Ascending aorta (tissue), 2 donors: ENCODE data around the gene NR1I2. TPM values are rescaled to one million over a fixed set of nuclear protein-coding genes. Genes with fewer than 3 reads are reported as not detected.

Source experiments
- DNase-seq, 2 donors: peaks; one replicate each; pipeline ENCODE4 v3.0.0-alpha.2; 2019; ENCODE audit warnings: low spot score in 2 of 2
- H3K27ac ChIP-seq, 2 donors: fragments of 200-600 bp; sonication (generic); one replicate each; pipeline ENCODE4 v1.5.1; 2016 to 2017; ENCODE audit warnings: mild to moderate bottlenecking in 1 of 2
- H3K27me3 ChIP-seq: fragments of 200-600 bp; sonication (generic); one replicate; pipeline ENCODE4 v1.5.1; 2017
- H3K36me3 ChIP-seq, 2 donors: fragments of 200-600 bp; sonication (generic); one replicate each; pipeline ENCODE4 v1.5.1; 2016
- H3K4me1 ChIP-seq, 2 donors: fragments of 200-600 bp; sonication (generic); one replicate each; pipeline ENCODE4 v1.5.1; 2016 to 2017; ENCODE audit warnings: mild to moderate bottlenecking in 1 of 2
- H3K4me3 ChIP-seq, 2 donors: fragments of 200-600 bp; sonication (generic); one replicate each; pipeline ENCODE4 v1.5.1; 2016 to 2017; ENCODE audit warnings: mild to moderate bottlenecking in 1 of 2
- H3K9me3 ChIP-seq, 2 donors: fragments of 200-600 bp; sonication (generic); one replicate each; pipeline ENCODE4 v1.5.1; 2016
- intact Hi-C: fragments of 100-400 bp; cut with DNase I; formaldehyde crosslinking; loops from one replicate; pipeline ENCODE4 v1.15.1; 2023
- total RNA-seq: library from RNA; depleted of rRNA; stranded (reverse); fragments of >200 nt; gene quantifications from one replicate; pipeline ENCODE4 v1.1.0, GENCODE V29; 2016
- TF ChIP-seq, protein P1 (sequence below), 3 experiments: fragments of 200-600 bp in 2 of 3; fragments of 450-650 bp in 1 of 3; sonication (generic) in 2 of 3; IDR thresholded peaks; one replicate each; pipeline ENCODE4 v1.5.1; 2016 to 2019; ENCODE audit warnings: antibody characterized with exemption in 3 of 3, mild to moderate bottlenecking in 1 of 3, moderate library complexity in 1 of 3

Gene NR1I2
- total RNA-seq, 1 donor from 2014 or later: not detected

DNA sequence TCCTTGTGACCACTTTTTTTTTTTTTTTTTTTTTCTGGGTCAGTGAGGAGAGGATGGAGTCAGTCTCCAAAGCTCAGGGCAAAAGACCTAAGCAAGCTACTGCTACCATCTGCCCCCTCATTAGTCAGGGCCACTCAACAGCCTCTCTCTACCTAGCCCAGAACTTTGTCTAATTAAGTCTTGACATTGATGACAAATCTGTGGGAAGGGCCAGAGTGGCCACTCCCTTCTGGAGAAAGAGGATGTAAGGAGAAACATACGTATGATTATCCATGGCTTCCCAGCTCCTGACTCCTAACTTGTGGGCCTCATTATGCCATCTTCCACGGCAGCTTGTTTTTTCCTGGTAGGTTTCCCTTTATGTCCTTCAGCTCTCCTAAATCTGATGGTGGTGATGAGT lies 37.9 kb downstream of the NR1I2 start:
- no peaks in the 10 kb centered on the region for H3K4me1 ChIP-seq
- H3K27ac ChIP-seq: no peak overlapping the region
- intact Hi-C loops: no loop called here
- DNase-seq: no peak
- H3K4me3 ChIP-seq: no peak overlapping the region
- TF ChIP-seq, protein P1, sequence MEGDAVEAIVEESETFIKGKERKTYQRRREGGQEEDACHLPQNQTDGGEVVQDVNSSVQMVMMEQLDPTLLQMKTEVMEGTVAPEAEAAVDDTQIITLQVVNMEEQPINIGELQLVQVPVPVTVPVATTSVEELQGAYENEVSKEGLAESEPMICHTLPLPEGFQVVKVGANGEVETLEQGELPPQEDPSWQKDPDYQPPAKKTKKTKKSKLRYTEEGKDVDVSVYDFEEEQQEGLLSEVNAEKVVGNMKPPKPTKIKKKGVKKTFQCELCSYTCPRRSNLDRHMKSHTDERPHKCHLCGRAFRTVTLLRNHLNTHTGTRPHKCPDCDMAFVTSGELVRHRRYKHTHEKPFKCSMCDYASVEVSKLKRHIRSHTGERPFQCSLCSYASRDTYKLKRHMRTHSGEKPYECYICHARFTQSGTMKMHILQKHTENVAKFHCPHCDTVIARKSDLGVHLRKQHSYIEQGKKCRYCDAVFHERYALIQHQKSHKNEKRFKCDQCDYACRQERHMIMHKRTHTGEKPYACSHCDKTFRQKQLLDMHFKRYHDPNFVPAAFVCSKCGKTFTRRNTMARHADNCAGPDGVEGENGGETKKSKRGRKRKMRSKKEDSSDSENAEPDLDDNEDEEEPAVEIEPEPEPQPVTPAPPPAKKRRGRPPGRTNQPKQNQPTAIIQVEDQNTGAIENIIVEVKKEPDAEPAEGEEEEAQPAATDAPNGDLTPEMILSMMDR (IDR thresholded peaks at IDR 0.05): no peak
- peaks cover 2 to 3% of the 10 kb centered on the region in 2 donors for H3K36me3 ChIP-seq
- no peaks in the 10 kb centered on the region for H3K9me3 ChIP-seq
- H3K27me3 ChIP-seq: no peaks in the 10 kb centered on the region

DNA sequence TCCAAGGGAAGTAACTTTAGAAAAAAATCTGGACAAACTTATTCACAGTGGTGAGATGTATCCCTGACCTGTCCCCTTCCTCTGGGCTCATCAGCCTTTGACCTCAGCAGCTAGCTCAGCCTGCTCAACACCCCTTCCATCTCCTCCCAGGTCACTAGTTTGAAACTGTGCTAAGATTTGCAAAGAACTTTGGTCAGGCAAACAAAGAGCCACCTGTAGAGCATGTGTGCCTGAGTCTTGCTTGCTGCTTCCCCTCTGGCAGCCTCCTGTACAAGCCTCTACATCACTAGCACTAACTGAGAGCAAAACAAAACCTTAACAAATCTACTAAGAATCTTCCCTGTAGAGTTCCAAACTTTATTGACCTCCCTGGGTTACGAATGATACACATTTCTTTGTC lies 43.9 kb downstream of the NR1I2 start:
- no peaks in the 10 kb centered on the region for H3K27me3 ChIP-seq
- no peak for DNase-seq
- TF ChIP-seq, protein P1 (IDR thresholded peaks at IDR 0.05): no peak
- no peak overlapping the region for H3K4me3 ChIP-seq
- no peaks in the 10 kb centered on the region for H3K9me3 ChIP-seq
- H3K27ac ChIP-seq: no peak overlapping the region
- intact Hi-C loops: no loop called here
- H3K4me1 ChIP-seq: no peaks in the 10 kb centered on the region
- peaks cover 6 to 14% of the 10 kb centered on the region in 2 donors for H3K36me3 ChIP-seq

DNA sequence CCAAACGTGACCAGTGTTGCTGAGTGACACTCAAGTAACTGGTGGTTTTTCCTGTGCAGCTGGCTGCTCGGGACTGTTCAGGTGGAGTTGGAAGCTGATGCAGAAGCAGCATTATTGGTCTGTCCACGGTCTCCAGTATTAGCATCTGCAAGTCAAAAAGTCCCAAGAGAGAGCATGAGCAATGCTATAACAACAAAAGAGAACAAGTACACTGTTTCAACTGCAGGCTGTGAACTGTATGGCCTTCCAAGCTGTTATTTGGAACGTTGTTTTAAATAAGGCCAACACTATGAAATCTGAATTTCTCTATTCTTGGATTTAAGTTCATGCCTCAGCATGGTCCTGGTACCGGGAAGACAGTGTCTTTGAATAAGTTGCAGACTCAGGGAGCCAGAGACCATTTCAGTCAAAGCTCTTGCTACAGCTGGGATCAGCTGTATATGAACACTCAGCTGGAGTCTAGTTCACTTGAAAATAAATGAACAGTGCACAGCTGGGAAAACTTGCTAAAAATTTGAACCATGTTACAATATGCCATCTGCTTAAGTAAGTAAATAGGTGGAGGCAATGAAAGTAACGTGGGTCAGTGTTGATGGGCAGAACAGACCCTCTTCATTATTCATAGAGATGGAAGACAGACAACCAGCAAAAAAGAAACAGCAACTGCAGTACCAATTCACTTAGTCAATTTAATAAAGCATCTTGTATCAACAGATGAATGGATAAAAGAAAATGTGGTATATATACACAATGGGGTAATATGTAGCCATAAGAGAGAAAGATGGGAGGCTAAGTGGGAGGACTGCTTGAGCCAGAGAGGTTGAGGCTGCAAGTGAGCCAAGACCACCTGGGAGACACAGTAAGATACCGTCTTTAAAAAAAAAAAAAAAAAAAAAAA lies 45.1 kb downstream of the NR1I2 start:
- Histone ChIP-seq H3K27me3 (no peaks in the 10 kb centered on the region), H3K4me3 (no peak overlapping the region), H3K27ac (no peak overlapping the region), H3K9me3 (no peaks in the 10 kb centered on the region), H3K4me1 (no peaks in the 10 kb centered on the region), H3K36me3 (peaks cover 6 to 14% of the 10 kb centered on the region in 2 donors)
- no peak for DNase-seq
- TF ChIP-seq, protein P1 (IDR thresholded peaks at IDR 0.05): no peak
- intact Hi-C loops: no loop called here

DNA sequence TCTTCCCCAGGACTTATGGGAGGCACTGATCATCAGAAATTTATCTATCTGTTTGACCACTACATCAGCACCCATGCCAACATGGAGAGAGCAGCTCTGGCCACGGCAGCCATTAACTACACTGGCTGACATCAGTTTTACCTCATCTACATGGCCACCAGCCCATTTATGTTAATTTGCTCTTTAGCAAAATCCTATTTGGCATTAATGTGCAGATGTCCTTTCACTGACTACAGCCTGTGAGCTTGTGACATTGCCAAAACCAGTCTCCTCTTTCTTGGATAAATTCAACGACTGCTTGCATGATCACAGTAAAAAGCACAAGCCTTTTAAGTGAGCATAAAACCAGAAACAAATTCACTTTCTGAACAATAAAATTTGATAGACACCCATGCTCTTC lies 47.5 kb downstream of the NR1I2 start:
- Histone ChIP-seq H3K36me3 (peaks cover 6 to 14% of the 10 kb centered on the region in 2 donors), H3K27me3 (no peaks in the 10 kb centered on the region), H3K4me1 (no peaks in the 10 kb centered on the region), H3K27ac (no peak overlapping the region), H3K9me3 (no peaks in the 10 kb centered on the region), H3K4me3 (no peak overlapping the region)
- intact Hi-C loops: no loop called here
- no peak for DNase-seq
- TF ChIP-seq, protein P1 (IDR thresholded peaks at IDR 0.05): no peak

DNA sequence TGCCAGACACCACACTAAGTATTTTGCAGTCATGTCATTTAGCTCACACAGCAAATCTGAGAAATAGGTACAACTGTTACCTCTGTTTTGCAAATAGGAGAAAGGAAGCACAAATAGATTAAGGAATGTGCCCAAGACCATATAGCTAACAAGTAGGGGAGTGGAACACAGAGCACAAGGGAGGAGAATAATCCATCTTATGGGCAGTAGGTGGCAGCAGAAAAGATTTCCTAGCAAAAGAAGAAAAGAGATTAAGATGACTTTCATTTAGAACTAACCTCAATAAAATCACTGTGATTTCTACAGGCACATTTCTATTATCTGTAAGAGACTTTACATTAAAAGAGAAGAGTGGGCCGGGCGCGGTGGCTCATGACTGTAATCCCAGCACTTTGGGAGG lies 49.1 kb downstream of the NR1I2 start:
- Histone ChIP-seq H3K4me3 (no peak overlapping the region), H3K27ac (no peak overlapping the region), H3K27me3 (no peaks in the 10 kb centered on the region), H3K9me3 (no peaks in the 10 kb centered on the region), H3K36me3 (peaks cover 3 to 4% of the 10 kb centered on the region in 2 donors), H3K4me1 (no peaks in the 10 kb centered on the region)
- no peak for DNase-seq
- TF ChIP-seq, protein P1 (IDR thresholded peaks at IDR 0.05): no peak
- intact Hi-C loops: no loop called here
